ENCODE data around the gene INS.
"Not testable (repeated sequence)": the region's sequence is repeated elsewhere in the genome, so short reads cannot be mapped to it uniquely, and the experiment has no call there.

INS gene

DNA sequence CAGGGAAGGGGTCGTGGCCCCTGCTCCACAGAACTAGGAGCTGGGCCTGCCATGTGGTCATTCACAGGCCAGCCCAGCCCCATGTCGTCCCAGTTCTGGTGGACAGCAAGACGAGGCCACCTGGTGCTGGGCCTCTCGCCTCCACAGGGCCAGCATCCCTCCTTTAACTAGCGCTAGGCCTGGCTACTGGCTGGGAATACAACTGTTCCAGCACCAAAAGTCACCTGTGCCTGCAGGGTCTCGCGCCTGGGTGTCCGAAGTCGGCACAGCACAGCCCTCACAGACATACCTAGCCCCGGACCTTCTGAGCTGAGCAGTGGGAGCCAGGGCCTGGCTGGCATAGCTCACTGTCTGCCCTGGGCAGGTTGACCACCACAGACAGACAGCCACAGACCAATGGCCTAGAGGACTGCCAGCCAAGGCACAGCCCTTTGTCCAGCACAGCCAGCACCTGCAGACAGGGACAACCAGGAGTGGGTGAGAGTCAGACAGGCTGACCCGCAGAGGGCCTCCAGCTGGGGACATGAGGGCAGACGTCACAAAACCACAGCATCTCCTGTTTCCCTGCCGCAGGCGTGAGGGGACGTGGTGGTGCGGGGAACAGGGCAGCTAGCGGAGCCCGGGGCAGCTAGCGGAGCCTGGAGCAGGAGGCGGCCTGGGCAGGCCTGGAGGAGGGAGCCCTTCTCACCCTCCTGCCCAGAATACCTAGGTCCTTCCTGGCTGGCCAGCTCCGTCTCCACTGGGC is 37.8 kb upstream of the INS start:
- DNase-seq = no peak

DNA sequence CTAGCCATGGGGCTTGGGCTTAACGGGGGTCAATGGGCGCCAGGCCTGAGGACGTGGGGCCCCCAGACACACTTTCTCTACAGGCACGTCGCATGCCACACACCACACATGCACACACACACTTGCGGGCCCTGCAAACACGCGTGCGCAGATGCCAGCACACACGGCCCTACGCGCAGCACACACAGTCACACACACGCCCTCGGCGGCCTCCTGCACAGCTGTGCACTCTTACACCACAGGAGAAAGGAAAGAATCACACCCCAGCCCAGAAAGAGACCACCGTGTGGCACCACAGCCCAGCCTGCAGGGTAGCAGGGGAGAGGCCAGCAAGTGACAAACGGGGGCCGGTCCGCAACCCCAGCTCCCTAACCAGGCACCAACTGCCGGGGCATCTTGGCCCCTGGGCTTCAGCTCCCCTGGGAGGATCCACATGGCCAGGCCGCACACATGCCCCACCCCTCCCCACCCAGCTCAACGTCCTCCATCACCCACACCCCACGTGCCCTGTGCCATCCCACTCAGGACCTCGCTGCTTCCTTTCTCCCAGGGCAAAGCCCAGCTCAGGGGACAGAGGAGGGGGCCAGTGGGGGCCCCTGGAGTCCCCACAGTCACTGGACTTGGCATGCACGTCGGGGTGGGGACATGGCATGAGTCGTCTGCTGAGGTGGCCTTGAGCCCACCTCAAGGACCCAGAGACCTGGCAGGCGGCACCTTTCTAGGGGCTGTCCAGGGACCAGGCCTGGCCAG is 36.9 kb upstream of the INS start:
- no peak for DNase-seq

DNA sequence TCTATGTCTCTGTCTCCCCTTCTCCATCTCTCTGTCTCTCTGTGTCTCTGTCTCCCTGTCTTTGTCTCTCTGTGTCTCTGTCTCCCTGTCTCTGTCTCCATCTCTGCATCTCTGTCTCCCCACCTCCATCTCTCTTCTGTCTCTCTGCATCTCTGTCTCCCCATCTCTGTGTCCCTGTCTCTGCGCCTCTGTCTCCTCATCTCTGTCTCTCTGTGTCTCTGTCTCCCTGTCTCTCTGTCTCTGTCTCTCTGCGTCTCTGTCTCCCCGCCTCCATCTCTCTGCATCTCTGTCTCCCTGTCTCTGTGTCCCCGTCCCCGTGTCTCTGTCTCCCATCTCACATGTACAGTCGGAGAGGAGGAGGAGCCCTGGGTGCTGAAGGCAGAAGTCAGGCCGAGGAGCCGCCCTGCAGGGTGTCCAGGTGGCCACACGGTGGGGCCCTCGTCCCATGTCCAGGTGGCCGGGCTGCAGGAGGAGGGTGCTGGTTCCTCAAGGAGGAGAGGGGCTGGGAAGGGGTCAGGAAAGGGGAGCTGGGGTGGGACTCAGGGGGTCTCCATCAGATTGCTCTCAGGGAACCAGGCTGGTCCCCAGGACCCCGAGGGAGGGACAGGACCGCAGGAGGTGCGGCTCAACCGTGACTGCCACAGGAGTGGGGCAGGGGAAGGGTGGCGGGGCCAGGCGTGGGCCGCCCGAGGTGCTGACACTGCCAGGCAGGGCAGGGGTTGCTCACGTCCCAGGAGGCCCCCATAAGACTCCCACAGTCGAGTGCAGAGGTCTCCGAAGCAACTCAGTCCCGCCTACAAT is 36.2 kb upstream of the INS start:
- peak in 1 of 2 experiments; percentile 21 for DNase-seq

DNA sequence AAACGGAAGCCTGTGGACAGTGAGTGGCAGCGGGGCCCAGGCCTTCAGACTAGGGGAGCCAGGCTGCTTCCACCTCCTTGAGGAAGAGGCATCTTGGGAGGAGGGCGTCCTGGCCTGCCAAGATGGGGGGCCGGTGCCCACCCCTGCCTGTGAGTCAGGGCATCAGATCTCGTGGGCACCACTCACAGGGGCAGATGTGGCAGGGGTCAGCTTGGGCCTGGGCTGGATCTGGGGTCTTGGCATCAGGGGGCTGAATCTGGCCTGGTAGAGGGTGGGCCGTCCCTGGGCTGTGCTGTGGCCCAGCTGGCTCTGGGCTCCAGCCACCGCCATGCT is 34.7 kb upstream of the INS start:
- no peak for DNase-seq

DNA sequence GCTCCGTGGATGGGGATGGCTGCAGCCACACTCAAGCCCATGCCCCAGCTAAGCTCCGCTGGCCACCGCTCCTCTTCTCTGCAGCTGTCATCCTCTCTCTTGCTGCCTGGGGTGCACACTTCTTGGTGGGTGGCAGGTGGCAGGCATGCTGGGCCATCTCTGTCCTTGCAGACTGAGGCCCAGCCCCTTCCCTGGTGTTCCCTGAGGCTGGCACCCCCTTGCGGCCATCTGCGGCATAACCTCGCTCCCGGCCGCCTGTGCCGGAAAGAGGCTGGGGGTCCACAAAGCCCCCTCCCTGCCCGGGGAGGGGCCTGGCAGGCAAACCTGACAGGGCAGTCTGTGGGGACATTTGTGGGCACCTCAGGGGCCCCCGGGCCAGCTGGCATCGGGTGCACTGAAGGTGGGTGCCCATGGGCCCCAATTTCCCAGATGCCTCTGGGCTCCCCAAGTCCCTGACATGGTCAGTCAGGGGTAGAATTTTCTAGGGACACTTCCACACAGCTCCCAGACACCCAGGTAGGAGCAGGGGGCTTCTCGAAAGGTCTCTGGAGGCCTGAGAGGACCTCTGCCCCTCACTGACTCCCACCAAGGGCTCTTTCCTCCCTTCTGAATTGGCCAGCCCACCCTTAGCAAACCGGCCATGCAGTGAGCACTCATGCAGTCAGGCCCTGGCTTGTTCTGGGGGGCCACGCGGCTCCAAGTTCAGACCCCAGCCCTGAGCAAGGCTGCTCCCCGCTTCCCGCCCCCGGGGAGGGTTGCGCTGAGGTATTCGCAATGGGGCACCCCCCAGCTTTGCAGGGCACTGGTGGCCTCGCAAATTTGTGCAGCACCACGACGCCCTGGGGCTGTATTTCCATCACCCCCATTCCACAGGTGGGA is 34.1 kb upstream of the INS start:
- no peak for DNase-seq

GRCh38 chr11:2193888-2194595 is 33.0 kb upstream of the INS start:
- not testable (repeated sequence) for DNase-seq

- DNase-seq = no peak
These were observed 32.3 kb upstream of the INS start for GRCh38 chr11:2193099-2193887.

GRCh38 chr11:2192435-2192834 is 31.4 kb upstream of the INS start:
- no peak for DNase-seq

DNA sequence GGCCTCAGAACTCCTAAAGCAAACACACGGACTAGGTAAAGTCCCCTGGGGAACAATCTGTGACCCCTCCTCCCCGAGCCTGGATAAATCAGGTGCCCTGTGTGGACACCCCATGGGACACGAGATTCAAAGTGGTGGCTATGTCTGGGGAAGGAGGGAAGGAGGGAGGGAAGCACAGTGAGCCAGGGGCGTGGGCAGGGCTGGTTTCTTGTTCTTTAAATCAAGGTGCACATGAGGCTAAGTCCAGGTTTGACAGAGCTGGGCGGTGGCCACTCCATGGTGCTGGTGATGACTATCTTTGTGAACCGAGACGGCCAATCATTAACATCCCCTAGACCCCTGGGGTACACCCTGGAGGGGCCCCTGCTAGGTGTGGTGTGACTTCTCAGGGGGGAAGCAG is 30.9 kb upstream of the INS start:
- DNase-seq = no peak

GRCh38 chr11:2190657-2191471 is 29.9 kb upstream of the INS start:
- no peak for DNase-seq

DNA sequence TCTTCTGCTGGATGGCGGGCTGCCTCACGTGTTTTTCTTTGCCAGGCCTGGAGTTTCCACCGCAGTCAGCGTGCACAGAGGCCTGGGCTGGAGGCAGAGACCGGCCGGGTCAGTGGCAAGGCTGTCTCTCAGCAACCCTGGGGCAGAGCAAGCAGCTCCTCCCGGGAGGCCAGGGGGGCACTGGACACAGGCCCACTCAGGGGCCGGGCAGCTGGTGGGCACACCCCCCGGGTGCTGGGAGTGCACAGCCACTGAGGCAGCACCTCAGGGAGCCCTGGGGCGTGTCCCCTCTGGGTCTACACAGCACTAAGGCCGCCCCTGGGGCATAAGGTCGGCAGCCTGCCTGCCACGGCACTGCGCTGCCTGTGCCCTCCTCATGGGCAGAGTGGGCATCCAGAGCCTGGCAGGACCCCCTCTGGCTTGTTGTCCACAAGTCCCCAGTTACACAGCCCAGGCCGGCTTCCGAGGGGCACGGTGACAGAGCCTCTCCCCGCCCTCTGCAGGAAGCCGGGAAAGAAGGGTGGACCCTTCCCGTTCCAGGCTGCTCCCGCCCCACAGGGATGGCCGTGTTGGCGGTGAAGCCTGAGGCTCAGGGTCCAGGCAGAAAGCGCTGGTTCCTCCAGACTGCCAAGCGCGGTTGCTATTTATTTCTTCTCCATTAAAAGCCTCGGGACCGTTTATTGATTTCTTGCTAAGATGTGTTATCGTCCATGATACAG is 29.1 kb upstream of the INS start:
- DNase-seq = no peak

- no peak for DNase-seq
These were observed 27.7 kb upstream of the INS start for GRCh38 chr11:2188745-2189144.

- no peak for DNase-seq
These were observed 26.3 kb upstream of the INS start for GRCh38 chr11:2187280-2187707.

DNA sequence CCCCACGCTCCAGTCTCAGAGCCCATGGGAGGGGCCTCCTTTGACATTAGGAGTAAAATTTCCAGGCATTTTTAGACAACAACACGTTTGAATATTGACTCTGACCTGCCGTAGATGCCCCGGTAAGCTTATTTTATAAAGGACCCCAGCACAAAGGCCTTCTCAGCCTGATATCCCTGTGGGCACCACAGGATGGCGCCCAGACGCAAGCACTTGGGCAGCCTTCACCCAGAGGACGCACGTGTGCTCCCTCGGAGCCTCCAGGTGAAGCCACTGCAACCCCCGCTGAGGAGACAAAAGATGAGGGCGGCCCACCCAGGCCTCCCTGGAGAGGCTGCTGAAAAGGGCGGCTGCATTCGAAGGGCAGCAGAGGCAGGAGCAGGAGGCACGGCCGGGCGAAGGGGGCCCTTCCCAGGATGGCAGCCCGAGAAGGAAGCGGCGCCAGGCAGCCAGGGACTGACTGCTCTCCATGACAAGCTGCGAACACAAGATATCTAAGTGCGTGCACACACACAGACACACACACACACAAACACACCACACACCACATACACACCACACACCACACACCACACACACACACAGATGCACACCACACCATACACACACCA is 25.8 kb upstream of the INS start:
- DNase-seq = no peak

DNA sequence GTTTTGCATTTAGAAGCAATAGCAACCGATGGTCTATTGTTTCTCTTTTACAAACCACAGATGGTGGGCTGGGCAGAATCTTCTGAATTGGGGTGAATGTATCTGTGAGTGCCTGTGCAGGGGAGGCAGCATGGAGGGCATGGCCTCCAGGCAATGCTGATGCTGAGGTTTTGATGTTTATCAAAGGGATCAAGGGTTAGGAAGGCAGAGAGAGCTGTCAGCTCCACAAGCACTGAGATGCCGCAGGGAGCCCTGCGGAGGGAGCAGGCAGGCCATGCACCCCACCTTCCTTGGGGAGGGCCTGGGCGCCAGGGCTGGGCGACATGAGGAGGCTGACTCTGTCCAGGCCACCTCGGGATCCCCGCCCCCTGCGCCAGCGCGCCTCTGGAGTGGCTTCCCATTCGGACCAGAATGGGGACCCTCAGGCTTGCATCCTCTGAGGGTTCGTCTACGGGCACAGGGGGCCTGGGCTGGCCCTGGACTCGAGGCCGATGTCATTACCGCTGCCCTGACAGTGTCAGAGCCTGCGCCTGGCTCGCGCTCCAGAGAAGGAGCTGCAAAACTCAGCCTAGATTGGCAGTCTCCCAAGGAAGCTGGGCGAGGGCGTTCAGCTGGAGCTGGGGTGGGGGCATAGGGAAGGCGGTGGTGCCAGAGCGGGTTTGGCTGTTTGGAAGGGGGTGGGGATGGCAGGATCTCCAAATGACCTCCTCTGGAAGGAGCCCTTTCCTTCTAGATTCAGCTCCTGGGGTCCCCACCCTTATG is 24.5 kb upstream of the INS start:
- no peak for DNase-seq

DNA sequence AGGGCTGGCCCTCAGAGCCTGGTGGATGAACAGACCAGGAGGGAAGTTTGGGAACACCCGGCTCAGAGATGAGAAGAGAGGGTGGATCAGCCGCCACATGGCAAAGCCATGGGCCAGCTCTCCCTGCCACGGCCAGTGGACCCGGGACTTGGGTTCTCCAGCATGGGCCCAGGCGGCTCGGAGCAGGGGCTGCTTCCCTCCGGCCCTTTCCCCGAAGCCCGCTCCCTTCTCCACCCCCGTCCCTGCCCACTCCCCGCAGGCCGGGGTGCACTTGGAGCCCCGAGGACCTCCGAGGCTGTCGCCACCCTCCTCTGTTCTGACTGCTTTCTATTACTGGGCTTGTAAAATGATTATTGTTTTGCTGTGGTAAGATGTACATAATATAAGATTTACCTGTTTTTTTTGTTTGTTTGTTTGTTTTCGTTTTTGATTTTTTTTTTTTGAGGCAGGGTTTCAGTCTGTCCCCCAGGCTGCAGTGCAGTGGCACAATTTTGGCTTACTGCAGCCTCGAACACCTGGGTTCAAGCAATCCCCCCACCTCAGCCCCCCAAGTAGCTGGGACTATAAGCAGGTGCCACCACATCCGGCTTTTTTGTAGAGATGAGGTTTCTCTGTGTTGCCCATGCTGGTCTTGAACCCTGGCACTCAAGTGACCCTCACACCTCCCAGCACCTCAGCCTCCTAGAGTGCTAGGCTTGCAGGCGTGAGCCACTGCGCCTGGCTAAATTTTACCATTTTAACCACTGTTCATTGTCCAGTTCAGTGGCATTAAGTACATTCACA is 21.9 kb upstream of the INS start:
- DNase-seq = no peak

GRCh38 chr11:2182075-2182474 is 21.1 kb upstream of the INS start:
- no peak for DNase-seq
